OCI-LY3 (cell line): Measurements from ENCODE around the gene TNS3.
A peak's percentile ranks its signal among the peaks of the same experiment; 100 is the strongest.
"Not testable (repeated sequence)": the region's sequence is repeated elsewhere in the genome, so short reads cannot be mapped to it uniquely, and the experiment has no call there.

Experiments used
- H2AFZ ChIP-seq: fragments of 200-600, 300-600 bp; shearing (Covaris generic); 2 replicates; pipeline ENCODE4 v1.6.0; 2014; ENCODE audit warnings: antibody characterized with exemption, low read depth, low read length
- H3K27ac ChIP-seq: fragments of 200-600, 300-600 bp; sonication (generic); 2 replicates; pipeline ENCODE4 v1.5.1; 2014; ENCODE audit warnings: mild to moderate bottlenecking, low read length, moderate library complexity, mixed read lengths
- H3K27me3 ChIP-seq: fragments of 200-600, 300-600 bp; sonication (generic); 2 replicates; pipeline ENCODE4 v1.6.1; 2014; ENCODE audit warnings: low read depth, low read length, mixed read lengths
- H3K36me3 ChIP-seq: fragments of 200-600, 300-600 bp; sonication (generic); replicated peaks from 2 replicates; pipeline ENCODE3; 2014; ENCODE audit warnings: low read depth, low read length, mixed read lengths
- H3K4me1 ChIP-seq: fragments of 300-600, 200-600 bp; sonication (generic); 2 replicates; pipeline ENCODE4 v1.6.1; 2014; ENCODE audit warnings: low read length, mixed read lengths
- H3K4me2 ChIP-seq: fragments of 200-600, 300-600 bp; sonication (generic); 2 replicates; pipeline ENCODE4 v1.6.1; 2014; ENCODE audit warnings: low read length, mixed read lengths
- H3K4me3 ChIP-seq: fragments of 300-600, 200-600 bp; sonication (generic); 2 replicates; pipeline ENCODE4 v1.5.1; 2014; ENCODE audit warnings: antibody characterized with exemption, mild to moderate bottlenecking, low read length, moderate library complexity
- H3K79me2 ChIP-seq: fragments of 300-600, 200-600 bp; shearing (Covaris generic); 2 replicates; pipeline ENCODE4 v1.6.1; 2014; ENCODE audit warnings: mild to moderate bottlenecking, low read length, mixed read lengths
- H3K9ac ChIP-seq: fragments of 300-600, 200-600 bp; shearing (Covaris generic); 2 replicates; pipeline ENCODE4 v1.6.0; 2014; ENCODE audit warnings: mild to moderate bottlenecking, low read length, moderate library complexity
- H3K9me3 ChIP-seq: fragments of 200-600, 300-600 bp; shearing (Covaris generic); 2 replicates; pipeline ENCODE4 v1.6.1; 2014; ENCODE audit warnings: low read length, mixed read lengths; ENCODE audit not compliant: insufficient read depth
- H4K20me1 ChIP-seq: fragments of 200-600, 300-600 bp; sonication (generic); 2 replicates; pipeline ENCODE4 v1.6.1; 2016; ENCODE audit warnings: low read length, mixed read lengths; ENCODE audit not compliant: insufficient read depth
- EZH2phosphoT487 ChIP-seq: fragments of 200-600 bp; shearing (Covaris generic); IDR thresholded peaks from 2 replicates; pipeline ENCODE4 v1.6.1; 2018; ENCODE audit warnings: antibody characterized with exemption, mixed run types, low read depth
- TF ChIP-seq, protein P1 (sequence below): fragments of 200-600, 300-600 bp; sonication (generic); IDR thresholded peaks from 2 replicates; pipeline ENCODE4 v1.5.1; 2014; ENCODE audit warnings: antibody characterized with exemption, low read length, low read depth

TNS3 gene

DNA sequence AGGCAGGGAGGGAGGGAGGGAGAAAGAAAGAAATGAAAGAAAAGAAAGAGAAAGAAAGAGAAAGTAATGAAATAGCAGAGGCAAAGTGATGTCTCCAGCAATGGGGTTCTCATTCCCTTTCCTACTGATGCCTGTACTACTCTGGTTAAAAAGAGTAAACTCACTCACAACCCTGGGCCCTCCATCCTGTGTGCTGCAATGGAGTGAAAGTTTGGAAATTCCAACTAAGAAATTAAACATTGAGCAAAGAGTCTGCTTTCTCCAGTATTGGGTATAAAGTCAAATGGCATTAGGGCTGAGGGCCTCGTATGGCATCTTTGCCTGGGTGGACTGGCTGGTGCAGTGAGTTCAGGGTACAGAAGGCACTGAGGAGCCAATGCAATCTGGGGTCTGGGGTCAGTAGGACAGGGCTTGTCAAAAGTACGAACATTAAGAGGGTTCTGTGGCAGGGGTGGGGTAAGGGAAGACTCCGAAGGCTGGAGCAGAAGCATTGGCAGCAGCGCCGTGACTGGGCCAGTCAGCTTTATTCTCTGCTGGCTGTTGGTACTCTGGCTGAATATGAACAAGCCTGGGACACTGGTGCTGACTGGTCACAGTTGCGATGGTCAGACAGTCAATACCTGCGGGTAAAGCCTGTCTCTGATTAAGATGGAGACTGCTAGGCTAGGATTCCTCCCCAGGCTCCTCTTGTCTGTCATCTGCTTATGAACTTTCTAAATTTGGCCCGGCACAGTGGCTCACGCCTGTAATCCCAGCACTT lies 24.1 kb upstream of the TNS3 start:
- Histone ChIP-seq H3K9me3 (peaks cover 5% of the 10 kb centered on the region; the same call in 1 of the 2 replicates), H3K36me3 (no peaks in the 10 kb centered on the region), H3K4me1 (peaks cover 15% of the 10 kb centered on the region), H4K20me1 (no peaks in the 10 kb centered on the region), H3K27ac (no peak overlapping the region), H2AFZ (no peak overlapping the region), H3K79me2 (no peaks in the 10 kb centered on the region), H3K4me3 (no peak overlapping the region), H3K4me2 (no peak overlapping the region), H3K27me3 (no peaks in the 10 kb centered on the region), H3K9ac (no peak overlapping the region)
- TF ChIP-seq, protein P1, sequence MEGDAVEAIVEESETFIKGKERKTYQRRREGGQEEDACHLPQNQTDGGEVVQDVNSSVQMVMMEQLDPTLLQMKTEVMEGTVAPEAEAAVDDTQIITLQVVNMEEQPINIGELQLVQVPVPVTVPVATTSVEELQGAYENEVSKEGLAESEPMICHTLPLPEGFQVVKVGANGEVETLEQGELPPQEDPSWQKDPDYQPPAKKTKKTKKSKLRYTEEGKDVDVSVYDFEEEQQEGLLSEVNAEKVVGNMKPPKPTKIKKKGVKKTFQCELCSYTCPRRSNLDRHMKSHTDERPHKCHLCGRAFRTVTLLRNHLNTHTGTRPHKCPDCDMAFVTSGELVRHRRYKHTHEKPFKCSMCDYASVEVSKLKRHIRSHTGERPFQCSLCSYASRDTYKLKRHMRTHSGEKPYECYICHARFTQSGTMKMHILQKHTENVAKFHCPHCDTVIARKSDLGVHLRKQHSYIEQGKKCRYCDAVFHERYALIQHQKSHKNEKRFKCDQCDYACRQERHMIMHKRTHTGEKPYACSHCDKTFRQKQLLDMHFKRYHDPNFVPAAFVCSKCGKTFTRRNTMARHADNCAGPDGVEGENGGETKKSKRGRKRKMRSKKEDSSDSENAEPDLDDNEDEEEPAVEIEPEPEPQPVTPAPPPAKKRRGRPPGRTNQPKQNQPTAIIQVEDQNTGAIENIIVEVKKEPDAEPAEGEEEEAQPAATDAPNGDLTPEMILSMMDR, result no peak
- TF ChIP-seq EZH2phosphoT487, result no peak

DNA sequence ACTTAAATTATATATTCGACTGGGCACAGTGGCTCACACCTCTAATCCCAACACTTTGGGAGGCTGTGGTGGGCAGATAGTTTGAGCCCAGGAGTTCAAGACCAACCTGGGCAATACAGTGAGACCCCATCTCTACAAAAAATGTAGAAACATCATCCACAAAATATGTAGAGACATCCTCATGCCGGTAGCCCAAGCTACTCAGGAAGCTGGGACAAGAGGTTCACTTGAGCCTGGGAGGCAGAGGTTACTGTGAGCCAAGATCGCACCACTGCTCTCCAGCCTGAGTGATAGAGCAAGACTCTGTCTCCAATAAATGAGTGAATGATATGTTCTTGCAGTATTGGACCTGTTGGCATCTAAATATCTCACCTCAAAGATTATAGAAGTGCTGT lies 22.6 kb upstream of the TNS3 start:
- H3K27me3 ChIP-seq, result no peaks in the 10 kb centered on the region
- H3K9ac ChIP-seq, result no peak overlapping the region
- TF ChIP-seq EZH2phosphoT487, result no peak
- TF ChIP-seq, protein P1, result no peak
- H3K36me3 ChIP-seq, result no peaks in the 10 kb centered on the region
- peaks cover 5% of the 10 kb centered on the region; the same call in 1 of the 2 replicates for H3K9me3 ChIP-seq
- no peak overlapping the region for H2AFZ ChIP-seq
- no peaks in the 10 kb centered on the region for H3K79me2 ChIP-seq
- H3K4me2 ChIP-seq, result no peak overlapping the region
- H3K4me3 ChIP-seq, result no peak overlapping the region
- H3K4me1 ChIP-seq, result peaks cover 25% of the 10 kb centered on the region
- no peaks in the 10 kb centered on the region for H4K20me1 ChIP-seq
- no peak overlapping the region for H3K27ac ChIP-seq

DNA sequence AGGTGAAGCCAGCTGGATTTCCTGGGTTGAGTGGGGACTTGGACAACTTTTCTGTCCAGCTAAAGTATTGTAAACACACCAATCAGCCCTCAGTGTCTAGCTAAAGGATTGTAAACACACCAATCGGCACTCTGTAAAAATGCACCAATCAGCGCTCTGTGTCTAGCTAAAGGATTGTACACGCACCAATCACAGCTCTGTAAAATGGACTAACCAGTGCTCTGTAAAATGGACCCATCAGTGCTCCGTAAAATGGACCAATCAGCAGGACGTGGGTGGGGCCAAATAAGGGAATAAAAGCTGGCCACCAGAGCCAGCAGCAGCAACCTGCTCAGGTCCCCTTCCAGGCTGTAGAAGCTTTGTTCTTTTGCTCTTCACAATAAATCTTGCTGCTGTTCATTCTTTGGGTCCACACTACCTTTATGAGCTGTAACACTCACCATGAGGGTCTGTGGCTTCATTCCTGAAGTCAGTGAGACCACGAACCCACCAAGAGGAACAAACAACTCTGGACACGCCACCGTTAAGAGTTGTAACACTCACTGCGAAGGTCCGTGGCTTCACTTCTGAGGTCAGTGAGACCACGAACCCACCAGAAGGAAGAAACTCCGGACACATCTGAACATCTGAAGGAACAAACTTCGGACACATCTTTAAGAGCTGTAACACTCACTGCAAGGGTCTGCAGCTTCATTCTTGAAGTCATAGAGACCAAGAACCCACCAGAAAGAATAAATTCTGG lies 21.8 kb upstream of the TNS3 start:
- H3K27ac ChIP-seq, H4K20me1 ChIP-seq, H3K9me3 ChIP-seq, H3K4me3 ChIP-seq, H3K4me2 ChIP-seq, H3K79me2 ChIP-seq, H2AFZ ChIP-seq, H3K27me3 ChIP-seq, H3K36me3 ChIP-seq, H3K9ac ChIP-seq: not testable (repeated sequence)
- peaks cover 25% of the 10 kb centered on the region for H3K4me1 ChIP-seq

DNA sequence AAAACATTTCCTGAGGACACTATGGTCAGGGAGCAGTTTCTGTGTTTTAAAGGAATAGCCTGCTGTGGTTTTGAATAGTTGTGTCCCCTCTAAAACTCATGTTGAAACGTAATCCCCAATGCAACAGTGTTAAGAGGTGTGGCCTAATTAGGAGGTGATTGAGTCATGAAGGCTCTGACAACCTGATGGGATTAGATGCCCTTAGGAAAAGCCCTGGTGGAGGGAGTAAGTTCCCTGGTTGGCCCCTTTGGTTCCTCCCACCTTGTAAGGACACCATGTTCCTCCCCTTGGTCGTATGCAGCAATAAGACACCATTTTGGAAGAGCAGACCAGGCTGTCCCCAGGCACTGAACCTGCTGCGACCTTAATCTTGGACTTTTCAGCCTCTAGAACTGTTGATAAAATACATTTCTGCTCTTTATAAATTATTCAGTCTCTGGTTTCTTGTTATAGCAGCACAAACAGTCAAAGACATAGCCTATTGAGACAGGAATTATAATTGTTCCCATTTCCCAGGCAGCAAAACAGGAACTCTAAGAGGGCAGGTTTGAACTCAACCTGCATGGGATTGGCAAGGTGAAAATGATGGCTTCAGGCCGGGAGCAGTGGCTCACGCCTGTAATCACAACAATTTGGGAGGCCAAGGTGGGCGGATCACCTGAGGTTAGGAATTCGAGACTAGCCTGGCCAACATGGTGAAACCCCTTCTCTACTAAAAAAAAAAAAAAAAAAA lies 20.5 kb upstream of the TNS3 start:
- Histone ChIP-seq H3K36me3 (no peaks in the 10 kb centered on the region), H2AFZ (no peak overlapping the region), H3K4me2 (peak overlapping the region; percentile 78; the same call in 1 of the 2 replicates), H3K4me3 (no peak overlapping the region), H3K9ac (no peak overlapping the region), H4K20me1 (no peaks in the 10 kb centered on the region), H3K27ac (no peak overlapping the region), H3K4me1 (peaks cover 25% of the 10 kb centered on the region), H3K27me3 (no peaks in the 10 kb centered on the region), H3K79me2 (no peaks in the 10 kb centered on the region), H3K9me3 (peaks cover 5% of the 10 kb centered on the region; the same call in 1 of the 2 replicates)
- TF ChIP-seq, protein P1, result no peak
- no peak for TF ChIP-seq EZH2phosphoT487
